Measurements from ENCODE around the gene WDR19.

Gene WDR19

DNA sequence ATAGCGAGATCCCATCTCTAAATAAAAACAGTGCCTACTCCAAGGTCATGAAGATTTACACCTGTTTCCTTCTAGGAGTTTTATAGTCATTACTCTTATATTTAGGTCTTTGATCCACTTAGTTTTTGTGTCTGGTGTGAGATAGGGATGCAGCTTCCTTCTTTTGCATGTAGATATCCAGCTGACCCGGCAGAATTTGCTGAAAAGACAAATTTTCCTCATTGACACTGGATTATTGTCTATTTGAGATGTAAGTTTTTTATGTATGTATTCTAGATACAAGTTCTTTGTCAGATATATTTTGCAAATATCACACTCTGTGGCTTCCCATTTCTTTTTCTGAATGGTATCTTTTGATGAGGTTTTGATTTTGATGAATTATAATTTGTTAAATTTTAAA, 98.4 kb downstream of the WDR19 start:
- no peaks in the 10 kb centered on the region for H4K20me1 ChIP-seq (ENCODE audit: insufficient read depth, low read length)
- H3K27me3 ChIP-seq (ENCODE audit: insufficient read depth, low read length) = no peaks in the 10 kb centered on the region
- no peak overlapping the region for H3K27ac ChIP-seq (ENCODE audit: low read depth, low read length, poor library complexity, severe bottlenecking)
- no peak overlapping the region for H2AFZ ChIP-seq (ENCODE audit: low read length)
- peaks cover 18% of the 10 kb centered on the region; the same call in 1 of the 2 replicates for H3K36me3 ChIP-seq (ENCODE audit: insufficient read depth, low read length)
- no peaks in the 10 kb centered on the region for H3K9me3 ChIP-seq (ENCODE audit: low read length)
- H3F3A ChIP-seq (ENCODE audit: insufficient read depth, low read length) = no peaks in the 10 kb centered on the region
- TF ChIP-seq, protein P1, sequence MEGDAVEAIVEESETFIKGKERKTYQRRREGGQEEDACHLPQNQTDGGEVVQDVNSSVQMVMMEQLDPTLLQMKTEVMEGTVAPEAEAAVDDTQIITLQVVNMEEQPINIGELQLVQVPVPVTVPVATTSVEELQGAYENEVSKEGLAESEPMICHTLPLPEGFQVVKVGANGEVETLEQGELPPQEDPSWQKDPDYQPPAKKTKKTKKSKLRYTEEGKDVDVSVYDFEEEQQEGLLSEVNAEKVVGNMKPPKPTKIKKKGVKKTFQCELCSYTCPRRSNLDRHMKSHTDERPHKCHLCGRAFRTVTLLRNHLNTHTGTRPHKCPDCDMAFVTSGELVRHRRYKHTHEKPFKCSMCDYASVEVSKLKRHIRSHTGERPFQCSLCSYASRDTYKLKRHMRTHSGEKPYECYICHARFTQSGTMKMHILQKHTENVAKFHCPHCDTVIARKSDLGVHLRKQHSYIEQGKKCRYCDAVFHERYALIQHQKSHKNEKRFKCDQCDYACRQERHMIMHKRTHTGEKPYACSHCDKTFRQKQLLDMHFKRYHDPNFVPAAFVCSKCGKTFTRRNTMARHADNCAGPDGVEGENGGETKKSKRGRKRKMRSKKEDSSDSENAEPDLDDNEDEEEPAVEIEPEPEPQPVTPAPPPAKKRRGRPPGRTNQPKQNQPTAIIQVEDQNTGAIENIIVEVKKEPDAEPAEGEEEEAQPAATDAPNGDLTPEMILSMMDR (IDR thresholded peaks at IDR 0.05; ENCODE audit: low read length) = no peak
- TF ChIP-seq EZH2 (IDR thresholded peaks at IDR 0.05; ENCODE audit: borderline replicate concordance, low read length) = no peak
- no peaks in the 10 kb centered on the region for H3K79me2 ChIP-seq (ENCODE audit: insufficient read depth, low read length)
- no peaks in the 10 kb centered on the region for H3K4me1 ChIP-seq (ENCODE audit: insufficient read depth, low read length, severe bottlenecking)
- no peak overlapping the region for H3K4me3 ChIP-seq (ENCODE audit: low read depth, low read length, poor library complexity, severe bottlenecking)
- H3K9me2 ChIP-seq (ENCODE audit: low read depth, low read length) = no peaks in the 10 kb centered on the region
- H3K9ac ChIP-seq (ENCODE audit: low read length) = no peak overlapping the region
- no peak overlapping the region for H3K4me2 ChIP-seq (ENCODE audit: low read length)

DNA sequence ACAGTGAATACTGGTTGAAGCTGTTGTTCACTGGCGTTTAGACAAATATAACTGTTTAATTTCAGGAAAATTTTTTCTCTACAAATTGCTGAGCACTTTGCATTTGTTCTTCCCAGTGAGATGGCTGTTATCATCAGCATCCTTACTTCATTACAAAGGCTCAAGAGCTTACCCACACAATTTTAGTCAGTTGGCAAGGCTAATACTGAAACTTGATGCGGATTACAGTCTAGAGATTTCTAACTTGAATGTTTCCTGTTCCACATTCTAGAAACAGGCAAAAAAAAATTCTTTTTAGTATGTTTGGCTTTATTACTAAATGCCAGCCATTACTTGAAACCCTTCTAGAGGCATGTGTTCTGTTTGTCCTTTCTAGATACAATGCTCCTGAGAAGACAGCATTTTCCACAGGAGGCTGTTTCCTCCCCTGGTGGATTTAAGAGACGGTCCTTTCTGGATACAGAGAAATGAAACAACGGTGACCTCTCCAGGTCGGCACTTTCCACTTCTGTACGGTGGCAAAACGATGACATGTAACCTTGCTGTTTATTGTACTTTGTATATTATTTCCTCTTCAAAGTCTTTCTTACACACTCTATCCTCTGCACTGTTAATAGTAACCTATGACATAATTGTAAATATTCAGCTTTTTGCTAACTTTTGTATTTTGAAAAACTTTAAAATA, 102.9 kb downstream of the WDR19 start:
- Histone ChIP-seq H3K79me2 (ENCODE audit: insufficient read depth, low read length) (no peaks in the 10 kb centered on the region), H3F3A (ENCODE audit: insufficient read depth, low read length) (no peaks in the 10 kb centered on the region), H3K9me2 (ENCODE audit: low read depth, low read length) (no peaks in the 10 kb centered on the region), H3K4me3 (ENCODE audit: low read depth, low read length, poor library complexity, severe bottlenecking) (no peak overlapping the region), H3K9ac (ENCODE audit: low read length) (no peak overlapping the region), H3K4me1 (ENCODE audit: insufficient read depth, low read length, severe bottlenecking) (no peaks in the 10 kb centered on the region), H3K27me3 (ENCODE audit: insufficient read depth, low read length) (no peaks in the 10 kb centered on the region), H2AFZ (ENCODE audit: low read length) (no peak overlapping the region), H3K27ac (ENCODE audit: low read depth, low read length, poor library complexity, severe bottlenecking) (no peak overlapping the region), H3K36me3 (ENCODE audit: insufficient read depth, low read length) (peaks cover 51% of the 10 kb centered on the region), H4K20me1 (ENCODE audit: insufficient read depth, low read length) (no peaks in the 10 kb centered on the region), H3K9me3 (ENCODE audit: low read length) (no peaks in the 10 kb centered on the region), H3K4me2 (ENCODE audit: low read length) (no peak overlapping the region)
- no peak for TF ChIP-seq EZH2 (IDR thresholded peaks at IDR 0.05; ENCODE audit: borderline replicate concordance, low read length)
- TF ChIP-seq, protein P1 (IDR thresholded peaks at IDR 0.05; ENCODE audit: low read length) = no peak

DNA sequence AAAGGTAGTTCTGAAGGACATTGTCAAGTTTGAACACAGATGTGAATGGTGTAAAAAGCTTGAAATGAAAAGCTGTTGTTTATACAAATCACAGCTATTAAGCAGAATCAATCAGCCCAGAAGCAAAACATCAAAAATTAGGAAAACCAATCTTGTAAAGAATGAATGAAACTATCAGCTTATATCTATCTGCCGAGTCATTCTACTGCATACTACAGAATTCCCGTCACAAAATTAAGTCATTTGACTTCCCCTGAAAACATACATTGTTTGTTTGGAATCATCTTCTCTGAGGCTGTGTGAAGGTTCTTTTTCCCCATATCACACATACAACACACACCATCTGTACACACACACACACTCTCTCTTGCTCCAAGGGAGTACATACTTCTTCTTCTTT, 103.5 kb downstream of the WDR19 start:
- H3K4me1 ChIP-seq (ENCODE audit: insufficient read depth, low read length, severe bottlenecking) = no peaks in the 10 kb centered on the region
- H3K4me2 ChIP-seq (ENCODE audit: low read length) = no peak overlapping the region
- no peak overlapping the region for H3K27ac ChIP-seq (ENCODE audit: low read depth, low read length, poor library complexity, severe bottlenecking)
- no peaks in the 10 kb centered on the region for H4K20me1 ChIP-seq (ENCODE audit: insufficient read depth, low read length)
- no peaks in the 10 kb centered on the region for H3K9me2 ChIP-seq (ENCODE audit: low read depth, low read length)
- H3K79me2 ChIP-seq (ENCODE audit: insufficient read depth, low read length) = no peaks in the 10 kb centered on the region
- TF ChIP-seq, protein P1 (IDR thresholded peaks at IDR 0.05; ENCODE audit: low read length) = no peak
- no peak for TF ChIP-seq EZH2 (IDR thresholded peaks at IDR 0.05; ENCODE audit: borderline replicate concordance, low read length)
- no peak overlapping the region for H2AFZ ChIP-seq (ENCODE audit: low read length)
- H3K36me3 ChIP-seq (ENCODE audit: insufficient read depth, low read length) = peaks cover 52% of the 10 kb centered on the region
- no peaks in the 10 kb centered on the region for H3F3A ChIP-seq (ENCODE audit: insufficient read depth, low read length)
- no peak overlapping the region for H3K4me3 ChIP-seq (ENCODE audit: low read depth, low read length, poor library complexity, severe bottlenecking)
- no peaks in the 10 kb centered on the region for H3K9me3 ChIP-seq (ENCODE audit: low read length)
- H3K9ac ChIP-seq (ENCODE audit: low read length) = no peak overlapping the region
- H3K27me3 ChIP-seq (ENCODE audit: insufficient read depth, low read length) = no peaks in the 10 kb centered on the region
